IMR-90 (cell line): ENCODE measurements around the gene TLCD5. TPM values are rescaled to one million over a fixed set of nuclear protein-coding genes. Genes with fewer than 3 reads are reported as not detected.

Source experiments
- ATAC-seq: fragments of 200-7000 bp; cut with Tn5 transposase; 2 replicates; pipeline ENCODE4 v1.9.1; 2020; ENCODE audit warnings: low read depth, mild to moderate bottlenecking, moderate library complexity
- BruUV-seq: library from RNA; stranded (reverse); fragments of 400-500 nt; replicated peaks from 2 replicates; lab custom pipeline; 2021; lab: Mats Ljungman, UMichigan
- CTCF ChIA-PET: fragments of 300-600 bp; formaldehyde crosslinking; extraction: SDS; loops from one replicate; lab custom pipeline; 2021; ENCODE audit warnings: antibody characterized with exemption; lab: Yijun Ruan, JAX
- POLR2A ChIA-PET: fragments of 300-600 bp; sonication (Branson Sonifier 250); formaldehyde crosslinking; loops from one replicate; lab custom pipeline; 2022; ENCODE audit warnings: antibody characterized with exemption; ENCODE audit not compliant: unreplicated experiment; lab: Charles Lee
- DNase-seq: peaks from one replicate; pipeline ENCODE4 v3.0.0; 2013
- H2AFZ ChIP-seq: replicated peaks from 2 replicates; pipeline ENCODE3; 2013; ENCODE audit warnings: low read length, mild to moderate bottlenecking; ENCODE audit not compliant: poor library complexity
- H2AK5ac ChIP-seq: 2 replicates; pipeline ENCODE4 v1.6.1; 2013; ENCODE audit warnings: low read depth, low read length, inconsistent platforms
- H2AK9ac ChIP-seq: replicated peaks from 2 replicates; pipeline ENCODE3; 2013; ENCODE audit warnings: mild to moderate bottlenecking, low read depth, low read length, moderate library complexity; ENCODE audit not compliant: poor library complexity
- H2BK120ac ChIP-seq: 2 replicates; pipeline ENCODE4 v1.6.1; 2013; ENCODE audit warnings: low read depth, low read length, inconsistent platforms
- H2BK15ac ChIP-seq: 3 replicates; pipeline ENCODE4 v1.6.1; 2013; ENCODE audit warnings: low read depth, low read length, inconsistent platforms
- H2BK20ac ChIP-seq: 2 replicates; pipeline ENCODE4 v1.6.1; 2013; ENCODE audit warnings: low read depth, mild to moderate bottlenecking, inconsistent platforms, low read length, moderate library complexity
- H2BK5ac ChIP-seq: 2 replicates; pipeline ENCODE4 v1.6.1; 2013; ENCODE audit warnings: mild to moderate bottlenecking, low read depth, low read length, inconsistent platforms; ENCODE audit not compliant: poor library complexity, severe bottlenecking
- H3K14ac ChIP-seq: replicated peaks from 2 replicates; pipeline ENCODE4 v1.6.1; 2013; ENCODE audit warnings: low read depth, low read length, inconsistent platforms
- H3K18ac ChIP-seq: 2 replicates; pipeline ENCODE4 v1.6.1; 2013; ENCODE audit warnings: low read depth, low read length, control low read depth
- H3K23ac ChIP-seq: 2 replicates; pipeline ENCODE4 v1.6.1; 2013; ENCODE audit warnings: low read depth, low read length, inconsistent platforms
- H3K27ac ChIP-seq: 2 replicates; pipeline ENCODE4 v1.5.1; 2013; ENCODE audit warnings: mild to moderate bottlenecking, control low read depth, low read length; ENCODE audit not compliant: insufficient read depth
- H3K27me3 ChIP-seq: 2 replicates; pipeline ENCODE4 v1.6.1; 2013; ENCODE audit warnings: low read length; ENCODE audit not compliant: control insufficient read depth, insufficient read depth
- H3K36me3 ChIP-seq: 2 replicates; pipeline ENCODE4 v1.6.1; 2013; ENCODE audit warnings: low read length, mixed read lengths; ENCODE audit not compliant: control insufficient read depth, insufficient read depth
- H3K4ac ChIP-seq: 2 replicates; pipeline ENCODE4 v1.6.1; 2013; ENCODE audit warnings: low read depth, low read length, inconsistent platforms
- H3K4me1 ChIP-seq: 2 replicates; pipeline ENCODE4 v1.6.1; 2013; ENCODE audit warnings: low read length, mixed read lengths; ENCODE audit not compliant: control insufficient read depth, insufficient read depth
- H3K4me2 ChIP-seq: 2 replicates; pipeline ENCODE4 v1.6.1; 2013; ENCODE audit warnings: low read depth, mild to moderate bottlenecking, control low read depth, low read length, moderate library complexity
- H3K4me3 ChIP-seq: 2 replicates; pipeline ENCODE4 v1.5.1; 2013; ENCODE audit warnings: low read depth, mild to moderate bottlenecking, control low read depth, low read length, moderate library complexity; ENCODE audit not compliant: insufficient read depth
- H3K56ac ChIP-seq: 2 replicates; pipeline ENCODE4 v1.6.1; 2013; ENCODE audit warnings: low read length, inconsistent platforms; ENCODE audit not compliant: insufficient read depth; ENCODE audit errors: extremely low read depth
- H3K79me1 ChIP-seq, 2 experiments: 2 replicates each; pipeline ENCODE4 v1.6.1; 2013; ENCODE audit warnings: low read length in 2 of 2, inconsistent platforms in 1 of 2, low read depth in 1 of 2
- H3K9ac ChIP-seq: 2 replicates; pipeline ENCODE4 v1.6.1; 2013; ENCODE audit warnings: low read depth, low read length, control low read depth
- H3K9me1 ChIP-seq: 2 replicates; pipeline ENCODE4 v1.6.1; 2013; ENCODE audit warnings: low read length, inconsistent platforms; ENCODE audit not compliant: insufficient read depth
- H3K9me3 ChIP-seq: 2 replicates; pipeline ENCODE4 v1.6.1; 2013; ENCODE audit warnings: low read length; ENCODE audit not compliant: control insufficient read depth, insufficient read depth
- H4K20me1 ChIP-seq: 2 replicates; pipeline ENCODE4 v1.6.1; 2013; ENCODE audit warnings: low read length, inconsistent platforms; ENCODE audit not compliant: insufficient read depth
- H4K5ac ChIP-seq: 2 replicates; pipeline ENCODE4 v1.6.1; 2013; ENCODE audit warnings: mild to moderate bottlenecking, low read depth, low read length, control low read depth
- H4K8ac ChIP-seq, 2 experiments: 2 replicates each; pipeline ENCODE4 v1.6.1; 2013; ENCODE audit warnings: low read depth in 2 of 2, low read length in 2 of 2, control low read depth in 1 of 2, inconsistent platforms in 1 of 2
- H4K91ac ChIP-seq: 2 replicates; pipeline ENCODE4 v1.6.1; 2013; ENCODE audit warnings: low read depth, low read length, inconsistent platforms; ENCODE audit not compliant: insufficient read depth
- BHLHE40 ChIP-seq: fragments of 150-350 bp; IDR thresholded peaks from 2 replicates; pipeline ENCODE4 v1.6.1; 2016; ENCODE audit warnings: mild to moderate bottlenecking, low read depth, low read length
- CEBPB ChIP-seq: IDR thresholded peaks from 2 replicates; pipeline ENCODE4 v1.6.1; 2012; ENCODE audit warnings: low read depth, low read length, improper control_type of control experiment
- CHD1 ChIP-seq: IDR thresholded peaks from 2 replicates; pipeline ENCODE4 v1.6.1; 2012; ENCODE audit warnings: low read depth, low read length, improper control_type of control experiment
- MAFK ChIP-seq: IDR thresholded peaks from 2 replicates; pipeline ENCODE4 v1.6.1; 2012; ENCODE audit warnings: low read depth, low read length, improper control_type of control experiment
- MAZ ChIP-seq: IDR thresholded peaks from 2 replicates; pipeline ENCODE4 v1.6.1; 2012; ENCODE audit warnings: low read depth, mild to moderate bottlenecking, low read length, improper control_type of control experiment, moderate library complexity, borderline replicate concordance
- MXI1 ChIP-seq: IDR thresholded peaks from 2 replicates; pipeline ENCODE4 v1.6.1; 2012; ENCODE audit warnings: low read depth, mild to moderate bottlenecking, low read length, moderate library complexity, borderline replicate concordance
- RAD21 ChIP-seq: IDR thresholded peaks from 2 replicates; pipeline ENCODE4 v1.6.1; 2012; ENCODE audit warnings: low read length, improper control_type of control experiment
- SMC3 ChIP-seq: fragments of 150-350 bp; IDR thresholded peaks from 2 replicates; pipeline ENCODE4 v1.6.1; 2016; ENCODE audit warnings: low read depth, mild to moderate bottlenecking, antibody characterized with exemption, low read length, moderate library complexity
- WGBS, 2 experiments: methylation state at CpG; one replicate each; pipeline versions ENCODE4 v1.1.5 to v1.1.7; 2013; ENCODE audit warnings: missing lambda C conversion rate in 2 of 2; ENCODE audit not compliant: insufficient read length in 1 of 2; ENCODE audit errors: extremely low coverage in 2 of 2; 5-methylcytosine and 5-hydroxymethylcytosine counted together
- dilution Hi-C: fragments of 300-500 bp; cut with HindIII; formaldehyde crosslinking; loops from one replicate; pipeline ENCODE4 v1.14.3; 2018; ENCODE audit warnings: low sequenced_read_pairs; ENCODE audit not compliant: unreplicated experiment
- in situ Hi-C: fragments of 300-500 bp; cut with MboI; formaldehyde crosslinking; loops from 3 replicates; pipeline ENCODE4 v1.14.3; 2019; ENCODE audit warnings: low sequenced_read_pairs, inconsistent platforms, mixed read lengths
- intact Hi-C: fragments of 100-400 bp; cut with micrococcal nuclease; formaldehyde crosslinking; loops from 2 replicates; pipeline ENCODE4 v1.10.0; 2022
- polyA plus RNA-seq, 3 experiments: library from polyadenylated mRNA; depleted of rRNA; stranded (reverse); fragments of >200 nt; gene quantifications; 2 replicates each; pipeline ENCODE4 v1.2.3, GENCODE V29; 2012; ENCODE audit warnings: low replicate concordance in 1 of 3
- total RNA-seq: library from RNA; depleted of rRNA; stranded (reverse); fragments of >200 nt; gene quantifications from 2 replicates; pipeline ENCODE4 v1.2.3, GENCODE V29; 2012
- TF ChIP-seq, protein P1 (sequence below): fragments of 150-350 bp; IDR thresholded peaks from 2 replicates; pipeline ENCODE4 v1.6.1; 2017; ENCODE audit warnings: mild to moderate bottlenecking, antibody characterized with exemption, low read length, low read depth
- TF ChIP-seq, protein P2 (sequence below): conservative IDR thresholded peaks from 2 replicates; pipeline ENCODE4 v1.5.1; 2012; ENCODE audit warnings: mild to moderate bottlenecking, low read depth, low read length, improper control_type of control experiment

Gene TLCD5
- total and polyA plus RNA-seq, 2 of the 4 experiments (the other 2 are of a cell fraction) = 9.5 to 11.5 TPM

DNA sequence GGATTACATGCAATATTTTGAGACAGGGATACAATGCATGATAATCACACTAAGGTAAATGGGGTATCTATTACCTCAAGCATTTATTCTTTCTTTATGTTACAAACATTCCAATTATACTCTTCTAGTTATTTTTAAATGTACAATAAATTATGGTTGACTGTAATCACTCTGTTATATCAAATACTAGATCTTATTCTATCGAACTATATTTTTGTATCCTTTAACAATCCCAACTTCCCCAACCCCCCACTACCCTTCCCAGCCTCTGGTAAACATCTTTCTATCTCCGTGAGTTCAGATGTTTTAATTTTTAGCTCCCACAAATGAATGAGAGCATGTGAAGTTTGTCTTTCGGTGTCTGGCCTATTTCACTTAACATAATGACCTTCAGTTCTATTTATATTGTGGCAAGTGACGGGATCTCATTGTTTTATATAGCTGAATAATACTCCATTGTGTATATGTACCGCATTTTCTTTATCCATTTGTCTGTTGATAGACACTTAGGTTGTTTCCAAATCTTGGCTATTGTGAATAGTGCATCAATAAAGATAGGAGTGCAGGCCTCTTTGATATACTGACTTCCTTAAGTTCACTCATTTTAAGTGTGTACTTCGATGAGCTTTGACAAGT is 51.6 kb downstream of the TLCD5 start:
- Histone ChIP-seq H3K9me1 (peaks cover 3% of the 10 kb centered on the region), H2BK5ac (no peak overlapping the region), H2BK120ac (no peak overlapping the region), H2AFZ (no peak overlapping the region), H2AK9ac (no peak overlapping the region), H3K9me3 (peaks cover 3% of the 10 kb centered on the region), H3K4me1 (peaks cover 9% of the 10 kb centered on the region), H3K4me3 (no peak overlapping the region), H3K18ac (no peak overlapping the region), H3K79me1 (peaks cover 3 to 50% of the 10 kb centered on the region in 2 experiments; a peak in 3 of 4 replicates), H2BK20ac (no peak overlapping the region), H3K27me3 (no peaks in the 10 kb centered on the region), H3K23ac (no peak overlapping the region), H3K4me2 (no peak overlapping the region), H3K9ac (no peak overlapping the region), H3K27ac (no peak overlapping the region), H2AK5ac (no peak overlapping the region), H3K56ac (no peak overlapping the region), H2BK15ac (no peak overlapping the region), H4K91ac (no peak overlapping the region), H3K36me3 (no peaks in the 10 kb centered on the region), H4K8ac (no peak overlapping the region), H4K5ac (no peak overlapping the region), H4K20me1 (peaks cover 76% of the 10 kb centered on the region; the same call in 1 of the 2 replicates), H3K4ac (no peak overlapping the region), H3K14ac (no peak overlapping the region)
- dilution Hi-C loops (no loop called here), in situ Hi-C loops (no loop called here), intact Hi-C loops (no loop called here)
- DNase-seq (no peak), ATAC-seq (no peak)
- TF ChIP-seq BHLHE40 (no peak), CEBPB (no peak), MXI1 (no peak), MAFK (no peak), SMC3 (no peak), MAZ (no peak), CHD1 (no peak), RAD21 (no peak)
- TF ChIP-seq, protein P1, sequence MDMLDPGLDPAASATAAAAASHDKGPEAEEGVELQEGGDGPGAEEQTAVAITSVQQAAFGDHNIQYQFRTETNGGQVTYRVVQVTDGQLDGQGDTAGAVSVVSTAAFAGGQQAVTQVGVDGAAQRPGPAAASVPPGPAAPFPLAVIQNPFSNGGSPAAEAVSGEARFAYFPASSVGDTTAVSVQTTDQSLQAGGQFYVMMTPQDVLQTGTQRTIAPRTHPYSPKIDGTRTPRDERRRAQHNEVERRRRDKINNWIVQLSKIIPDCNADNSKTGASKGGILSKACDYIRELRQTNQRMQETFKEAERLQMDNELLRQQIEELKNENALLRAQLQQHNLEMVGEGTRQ = no peak
- TF ChIP-seq, protein P2, sequence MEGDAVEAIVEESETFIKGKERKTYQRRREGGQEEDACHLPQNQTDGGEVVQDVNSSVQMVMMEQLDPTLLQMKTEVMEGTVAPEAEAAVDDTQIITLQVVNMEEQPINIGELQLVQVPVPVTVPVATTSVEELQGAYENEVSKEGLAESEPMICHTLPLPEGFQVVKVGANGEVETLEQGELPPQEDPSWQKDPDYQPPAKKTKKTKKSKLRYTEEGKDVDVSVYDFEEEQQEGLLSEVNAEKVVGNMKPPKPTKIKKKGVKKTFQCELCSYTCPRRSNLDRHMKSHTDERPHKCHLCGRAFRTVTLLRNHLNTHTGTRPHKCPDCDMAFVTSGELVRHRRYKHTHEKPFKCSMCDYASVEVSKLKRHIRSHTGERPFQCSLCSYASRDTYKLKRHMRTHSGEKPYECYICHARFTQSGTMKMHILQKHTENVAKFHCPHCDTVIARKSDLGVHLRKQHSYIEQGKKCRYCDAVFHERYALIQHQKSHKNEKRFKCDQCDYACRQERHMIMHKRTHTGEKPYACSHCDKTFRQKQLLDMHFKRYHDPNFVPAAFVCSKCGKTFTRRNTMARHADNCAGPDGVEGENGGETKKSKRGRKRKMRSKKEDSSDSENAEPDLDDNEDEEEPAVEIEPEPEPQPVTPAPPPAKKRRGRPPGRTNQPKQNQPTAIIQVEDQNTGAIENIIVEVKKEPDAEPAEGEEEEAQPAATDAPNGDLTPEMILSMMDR = no peak
- no TSS peak for BruUV-seq
- WGBS, 2 experiments = no CpG with 5 or more reads among the region's 6 CpGs
- POLR2A ChIA-PET = no interaction called here
- CTCF ChIA-PET = interaction anchor here (0.6 kb wide), 1 partner anchor 16 kb away, joined by 4 read pairs; no protein-coding TSS in a partner anchor
